GM21390 (cell line): ENCODE measurements around the gene AKR7A2.

Experiments used
- ATAC-seq: cut with Tn5 transposase; IDR thresholded peaks from one replicate; pipeline ENCODE4 v1.9.1; 2021; ENCODE audit not compliant: unreplicated experiment

The AKR7A2 gene

DNA sequence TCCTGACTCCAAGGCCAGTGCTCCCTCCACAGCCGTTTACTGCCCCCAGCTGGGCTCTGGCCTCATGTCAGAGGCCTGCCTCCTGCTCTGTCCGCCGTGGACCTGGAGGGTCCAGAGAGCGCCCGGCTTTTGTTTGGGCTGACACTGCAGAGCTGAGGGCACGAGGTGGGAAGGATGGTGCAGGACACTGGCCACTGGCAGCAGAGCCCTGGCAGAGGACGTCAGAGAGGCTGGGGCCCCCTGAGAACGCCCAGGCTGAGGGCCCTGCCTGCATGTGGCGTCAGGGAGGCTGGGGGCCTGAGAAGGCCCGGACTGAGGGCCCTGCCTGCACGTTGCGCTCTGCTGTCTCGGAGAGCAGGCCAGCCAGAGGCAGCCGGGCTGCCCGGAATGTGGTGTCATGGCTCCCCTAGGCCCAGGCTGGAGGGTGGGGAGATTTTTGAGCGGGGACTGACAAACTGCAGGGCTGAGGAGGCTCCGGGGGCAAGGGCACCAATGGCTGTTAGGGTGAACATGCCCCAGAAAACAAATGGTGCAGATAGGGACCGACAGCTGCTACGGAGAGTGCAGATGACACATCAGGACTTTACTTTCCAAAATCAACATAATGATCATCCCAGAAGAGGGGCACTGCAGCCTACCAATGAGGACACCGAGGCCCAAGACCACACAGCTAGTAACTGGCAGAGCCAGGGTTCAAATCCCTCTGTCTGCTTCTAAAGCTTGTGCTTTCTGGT is 31.8 kb upstream of the AKR7A2 start:
- ATAC-seq, result no peak

DNA sequence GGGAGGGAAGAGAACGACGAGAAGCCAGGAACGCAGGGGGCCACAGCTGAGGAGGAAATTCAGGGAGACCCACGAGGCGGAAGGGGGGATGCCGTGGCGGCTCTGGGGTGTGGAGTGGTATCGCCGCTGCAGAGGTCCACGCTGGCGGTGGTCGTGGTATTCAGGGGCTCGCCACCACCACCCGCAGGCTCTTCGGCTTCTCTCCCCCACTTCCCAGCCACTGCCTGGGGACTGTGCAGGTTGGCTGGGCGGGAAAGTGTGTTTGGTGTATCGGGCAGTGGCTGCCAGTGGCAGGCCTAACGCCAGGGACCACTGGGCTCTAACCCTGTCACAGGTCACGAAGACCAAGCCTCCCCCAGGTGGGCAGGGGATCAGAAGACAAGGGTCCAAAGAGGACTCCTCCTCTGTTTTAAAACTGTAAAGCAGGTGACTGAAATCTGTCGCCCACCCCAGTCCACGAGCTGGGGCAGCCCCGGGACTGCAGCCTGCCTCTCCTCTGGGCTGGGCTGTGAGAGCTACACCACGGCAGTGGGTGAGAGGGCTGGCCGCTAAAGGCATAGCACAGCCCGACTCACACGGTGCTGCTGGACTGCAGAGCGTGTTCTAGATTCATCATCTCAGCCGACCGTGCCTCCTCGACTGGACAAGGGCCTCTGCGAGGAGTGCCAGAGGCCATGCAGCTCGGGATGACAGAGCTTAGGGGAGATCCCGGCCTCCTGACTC is 31.1 kb upstream of the AKR7A2 start:
- ATAC-seq, result no peak

DNA sequence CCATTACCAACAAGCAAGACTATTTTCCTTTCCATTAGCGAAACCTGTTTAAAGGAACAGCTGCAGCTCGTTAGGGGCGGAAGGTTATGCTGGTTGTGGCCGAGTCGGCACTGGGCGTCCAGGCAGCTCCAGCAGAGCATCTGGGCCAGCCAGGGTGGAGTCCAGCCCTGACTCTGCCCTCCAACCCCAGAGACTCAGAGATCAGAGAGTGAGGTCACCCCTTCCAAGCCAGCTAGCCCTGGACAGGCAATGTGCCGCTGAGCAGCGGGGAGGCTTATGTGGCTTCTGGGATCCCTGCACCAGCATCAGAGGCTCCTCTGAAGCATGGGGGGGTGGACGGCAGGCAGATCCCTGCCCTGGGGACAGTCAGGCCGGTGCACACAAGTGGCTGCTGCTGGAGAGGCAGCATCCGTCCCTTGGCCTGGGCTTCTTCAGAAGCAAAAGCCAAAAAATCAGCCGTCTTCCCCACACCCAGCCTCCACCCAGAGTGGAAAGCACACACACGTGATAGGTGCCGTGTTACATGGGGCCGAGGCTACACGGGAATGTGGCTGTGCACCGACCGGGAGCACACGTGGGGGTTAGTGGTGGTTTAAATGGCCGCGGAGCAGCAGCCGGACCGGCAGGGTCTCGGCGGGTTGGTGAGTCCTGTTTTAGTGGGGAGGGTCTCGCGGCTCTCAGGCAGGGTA is 30.3 kb upstream of the AKR7A2 start:
- ATAC-seq, result no peak

DNA sequence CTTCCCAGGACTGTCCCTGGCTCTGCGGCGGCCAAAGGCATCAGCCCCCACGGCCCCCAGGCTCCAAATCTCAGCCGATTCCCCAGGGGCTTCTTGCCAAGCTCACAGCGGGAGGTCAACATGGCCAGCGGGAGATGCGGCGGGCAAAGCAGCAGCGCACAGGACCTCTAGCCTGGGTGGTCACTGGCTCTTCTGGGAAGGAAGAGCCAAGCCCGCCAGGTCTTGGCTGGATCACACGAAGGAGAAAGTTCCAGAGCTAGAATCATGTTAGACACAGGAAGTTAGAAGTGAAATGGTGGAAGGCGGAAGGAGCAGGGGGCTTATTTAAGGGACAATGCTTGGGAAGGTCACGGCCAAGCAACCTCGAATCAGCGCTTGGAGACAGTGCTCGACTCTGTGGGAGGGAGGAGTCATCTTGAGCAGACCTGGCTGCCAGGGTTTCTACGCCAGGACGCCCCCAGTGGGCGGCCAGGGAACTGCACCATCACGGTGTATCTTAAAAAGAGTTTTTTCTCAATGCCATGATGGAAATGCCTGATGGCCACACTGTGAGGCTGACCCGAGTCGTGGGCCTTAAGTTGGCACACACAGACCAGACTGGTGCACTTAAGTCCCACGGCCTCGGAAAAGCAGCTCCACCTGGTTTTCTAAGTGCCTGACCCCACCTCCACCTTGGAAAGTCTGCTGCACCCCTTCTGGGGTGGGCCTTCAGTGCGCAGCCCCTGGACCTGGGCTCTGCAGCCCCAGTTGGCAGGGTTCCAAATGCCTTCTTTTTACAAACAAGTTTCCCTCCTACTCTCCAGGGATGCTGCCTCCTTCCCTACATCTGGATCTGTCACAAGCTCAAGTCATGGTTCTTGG is 29.5 kb upstream of the AKR7A2 start:
- ATAC-seq, result no peak

DNA sequence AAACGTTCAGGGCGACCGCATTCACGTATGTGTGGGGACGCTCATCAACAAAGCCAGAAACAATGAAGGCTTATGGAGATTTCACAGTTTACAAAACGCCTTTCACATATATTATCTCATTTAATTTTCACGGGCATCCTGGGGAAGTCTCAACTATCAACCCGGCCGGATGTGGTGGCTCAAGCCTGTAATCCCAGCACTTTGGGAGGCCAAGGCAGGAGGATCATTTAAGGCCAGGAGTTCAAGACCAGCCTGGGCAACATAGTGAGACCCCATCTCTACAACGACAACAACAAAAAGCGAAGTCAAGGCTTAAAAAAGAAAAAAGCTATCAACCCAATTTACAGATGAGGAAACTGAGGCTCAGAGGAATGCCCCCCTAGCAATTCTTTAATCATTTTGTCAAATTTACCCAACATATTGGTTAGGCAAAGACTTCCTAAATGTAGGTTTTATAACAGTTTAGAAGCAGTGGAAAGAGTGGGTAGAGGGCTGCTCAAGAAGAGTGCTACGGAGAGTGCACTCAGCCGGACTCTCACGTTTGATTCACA is 28.5 kb upstream of the AKR7A2 start:
- no peak for ATAC-seq

DNA sequence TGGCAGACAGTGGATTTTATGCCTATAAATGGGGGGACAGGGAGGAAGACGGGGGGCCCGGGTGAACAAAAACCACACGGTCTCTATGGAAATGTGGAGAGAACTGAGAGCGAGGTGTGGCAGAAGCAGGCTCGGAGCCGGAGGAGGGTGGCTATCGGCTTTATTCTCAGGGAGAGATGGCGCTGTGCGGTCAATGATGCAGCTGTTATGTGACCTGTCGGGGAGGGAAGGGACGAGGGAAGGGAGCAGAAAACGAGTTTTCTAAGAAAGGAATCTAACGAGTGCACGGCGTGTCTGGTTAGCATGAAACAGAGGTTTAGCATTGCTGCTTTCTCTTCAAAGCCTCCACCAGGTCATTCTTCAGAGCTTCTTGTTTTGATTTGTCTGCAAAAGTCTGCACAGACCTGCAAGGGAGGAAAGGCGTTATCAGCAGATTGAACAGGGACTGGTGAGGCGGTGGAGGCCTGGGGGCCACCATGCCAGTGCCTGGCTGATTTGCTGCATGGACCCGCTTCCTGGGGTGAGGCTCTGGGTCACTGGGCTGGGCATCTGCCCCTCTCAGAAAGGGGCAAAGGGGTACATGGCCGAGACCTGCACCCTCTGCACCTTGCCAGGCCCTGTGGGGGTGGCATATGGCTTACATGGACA is 27.4 kb upstream of the AKR7A2 start:
- ATAC-seq, result no peak

DNA sequence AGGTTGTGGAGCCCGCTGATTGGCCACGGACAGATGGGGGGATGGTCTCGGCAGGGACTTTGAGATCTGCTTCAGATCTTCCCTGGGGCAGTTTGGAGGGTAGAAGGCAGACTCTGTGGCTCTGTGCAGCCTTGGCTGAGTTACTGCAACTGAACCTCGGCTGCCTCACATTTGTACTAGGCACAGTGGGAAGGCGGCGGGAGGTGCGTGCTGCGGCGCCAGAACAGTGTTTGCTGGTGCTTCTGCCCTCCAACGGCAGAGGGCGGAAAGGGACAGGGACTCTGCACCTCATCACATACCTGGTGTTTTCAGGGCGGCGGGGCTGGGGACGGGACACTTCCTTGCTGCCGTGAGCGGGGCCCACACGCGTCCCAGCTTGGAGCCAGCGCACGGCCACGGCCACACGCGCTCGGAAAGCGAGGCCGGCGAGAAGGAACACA is 26.4 kb upstream of the AKR7A2 start:
- no peak for ATAC-seq

DNA sequence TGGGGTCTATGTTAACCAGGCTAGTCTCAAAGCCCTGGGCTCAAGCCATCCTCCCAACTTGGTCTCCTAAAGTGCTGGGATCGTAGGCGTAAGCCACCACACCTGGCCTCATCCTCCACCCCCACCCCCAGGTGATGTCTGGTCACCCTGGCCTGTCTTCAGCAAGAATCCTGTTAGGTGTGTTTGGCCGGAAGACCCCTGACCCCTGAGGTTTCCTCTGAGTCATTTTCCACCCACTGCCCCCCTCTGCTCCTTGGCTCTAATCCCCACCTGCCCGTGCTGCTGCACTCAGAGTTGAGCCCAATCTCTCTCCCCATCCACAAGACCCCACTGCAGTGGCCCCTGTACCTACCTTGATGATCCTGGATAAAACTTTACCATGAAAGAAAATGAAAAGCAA is 25.3 kb upstream of the AKR7A2 start:
- ATAC-seq, result no peak

DNA sequence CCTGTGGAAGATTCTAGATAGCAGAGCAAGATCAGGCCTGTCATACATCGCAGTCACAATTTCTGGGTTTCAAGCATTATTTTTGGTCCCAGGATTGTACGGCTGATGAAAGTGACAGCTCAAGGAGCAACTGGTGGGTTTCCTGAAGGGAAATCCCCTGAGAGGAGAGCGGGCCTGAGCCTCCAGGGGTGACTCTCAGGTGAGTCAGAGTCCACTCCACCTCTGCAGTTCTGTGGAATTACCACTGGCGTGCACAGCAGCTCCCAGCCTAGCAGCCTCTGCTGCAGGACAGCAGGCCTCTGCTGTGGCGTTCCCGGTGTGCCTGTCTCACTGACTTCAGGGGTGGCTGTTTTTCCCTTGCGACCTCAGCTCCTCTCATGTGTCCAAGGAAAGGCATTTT is 24.6 kb upstream of the AKR7A2 start:
- ATAC-seq, result no peak

DNA sequence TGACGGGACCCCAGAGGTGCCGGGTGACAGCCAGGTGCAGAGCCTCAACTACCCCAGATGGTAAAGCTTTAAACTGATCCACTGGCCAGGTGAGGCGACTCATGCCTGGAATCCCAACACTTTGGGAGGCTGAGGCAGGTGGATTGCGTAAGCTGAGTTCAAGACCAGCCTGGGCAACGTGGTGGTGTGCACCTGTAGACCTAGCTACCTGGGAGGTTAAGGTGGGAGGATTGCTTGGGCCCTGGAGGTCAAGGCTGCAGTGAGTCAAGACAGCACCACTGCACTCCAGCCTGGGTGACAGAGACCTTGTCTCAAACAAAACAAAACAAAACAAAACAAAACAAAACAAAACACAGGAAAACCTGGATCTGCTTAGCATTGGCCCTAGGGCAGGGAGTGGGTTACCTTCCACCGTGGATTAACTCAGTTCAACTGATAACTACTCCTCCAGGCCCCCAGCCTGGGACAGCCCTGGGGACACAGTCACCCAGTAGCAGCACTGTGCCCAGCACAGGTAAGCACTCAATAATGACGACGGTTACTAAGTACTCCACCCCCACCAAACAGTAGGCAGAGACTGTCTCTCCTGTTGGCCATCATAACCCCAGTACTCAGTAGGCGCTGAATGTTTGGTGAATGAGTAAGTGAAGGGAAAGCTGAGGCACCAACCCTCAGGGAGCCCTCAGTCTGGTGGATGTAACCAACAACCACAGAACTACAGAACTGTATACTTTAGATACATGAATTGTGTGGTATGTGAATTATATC is 21.8 kb upstream of the AKR7A2 start:
- ATAC-seq, result no peak

DNA sequence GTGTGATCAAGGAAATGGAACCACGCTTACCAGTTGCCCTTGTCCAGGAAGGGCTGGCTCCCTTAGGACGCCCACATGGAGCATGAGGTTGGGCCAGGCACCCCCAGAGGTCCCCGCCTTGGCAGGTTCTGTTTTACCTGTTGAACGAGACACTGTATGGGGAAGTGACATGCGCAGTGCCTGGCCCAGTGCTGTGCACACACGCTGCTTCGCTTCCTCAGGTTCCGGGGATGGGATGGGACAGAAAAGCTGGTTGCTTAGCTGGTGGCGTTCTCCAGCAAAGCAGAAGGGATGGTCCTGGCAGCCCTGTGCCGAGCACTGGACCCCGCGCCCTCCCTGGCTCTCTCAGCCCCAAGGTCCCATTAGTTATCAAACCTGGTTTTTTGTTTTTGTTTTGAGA is 20.9 kb upstream of the AKR7A2 start:
- no peak for ATAC-seq

DNA sequence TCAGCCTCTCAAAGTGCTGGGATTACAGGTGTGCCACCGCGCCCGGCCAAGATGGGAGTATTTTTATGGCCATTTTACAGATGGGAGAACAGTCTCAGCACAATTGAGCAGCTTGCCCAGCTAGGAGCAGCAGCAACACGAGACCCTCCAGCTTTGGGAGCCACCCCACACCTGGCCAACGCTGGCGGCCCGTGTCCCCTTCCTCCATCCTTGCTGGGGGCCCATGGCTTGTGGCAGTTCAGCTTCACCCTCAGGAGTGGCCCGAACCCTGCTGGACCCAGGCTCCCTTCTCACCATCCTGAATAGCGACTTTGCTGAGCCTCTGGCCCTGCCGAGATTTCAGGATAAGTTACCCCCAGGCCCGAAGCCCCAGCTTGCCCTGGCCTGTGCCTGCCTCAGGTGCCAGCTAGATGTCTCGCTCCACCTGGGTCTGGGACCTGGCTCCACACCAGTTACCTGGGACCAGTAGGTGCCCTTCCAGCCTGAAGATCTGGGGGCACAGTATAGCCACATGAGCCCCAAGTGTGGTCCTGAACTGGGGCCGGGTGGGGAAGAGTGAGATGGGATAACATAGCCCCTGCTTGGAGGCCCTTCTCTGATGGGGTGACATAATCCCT is 19.4 kb upstream of the AKR7A2 start:
- no peak for ATAC-seq

DNA sequence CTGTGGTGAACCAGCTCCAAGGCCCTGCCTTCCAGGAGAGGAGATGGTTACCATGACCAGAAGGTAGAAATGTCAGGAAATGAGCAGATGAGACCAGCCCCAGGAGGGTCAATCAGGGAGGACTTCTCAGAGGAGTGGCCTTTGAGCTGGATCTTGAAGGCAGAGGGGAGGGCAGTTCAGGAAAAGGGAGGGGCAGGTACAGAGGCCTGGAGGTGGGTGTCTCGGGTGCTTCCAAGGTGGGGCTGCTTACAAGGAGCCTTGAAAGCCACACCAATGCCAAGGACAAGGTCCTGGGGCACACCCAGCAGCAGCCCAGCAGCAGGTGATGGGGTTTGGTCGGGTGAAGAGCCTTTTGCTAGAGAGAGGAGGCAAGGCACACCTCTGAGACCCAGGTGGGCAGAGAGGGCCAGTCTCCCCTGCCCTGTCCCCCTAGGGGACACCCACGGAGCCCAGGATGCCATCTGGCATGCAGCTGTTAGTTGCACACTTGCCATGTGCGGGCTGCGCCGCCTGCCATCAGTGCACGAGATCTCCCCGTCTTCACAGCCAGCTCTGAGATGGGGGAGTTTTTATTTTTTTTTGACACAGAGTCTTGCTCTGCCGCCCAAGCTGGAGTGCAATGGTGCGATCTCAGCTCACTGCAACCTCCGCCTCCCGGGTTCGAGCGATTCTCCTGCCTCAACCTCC is 18.6 kb upstream of the AKR7A2 start:
- no peak for ATAC-seq

DNA sequence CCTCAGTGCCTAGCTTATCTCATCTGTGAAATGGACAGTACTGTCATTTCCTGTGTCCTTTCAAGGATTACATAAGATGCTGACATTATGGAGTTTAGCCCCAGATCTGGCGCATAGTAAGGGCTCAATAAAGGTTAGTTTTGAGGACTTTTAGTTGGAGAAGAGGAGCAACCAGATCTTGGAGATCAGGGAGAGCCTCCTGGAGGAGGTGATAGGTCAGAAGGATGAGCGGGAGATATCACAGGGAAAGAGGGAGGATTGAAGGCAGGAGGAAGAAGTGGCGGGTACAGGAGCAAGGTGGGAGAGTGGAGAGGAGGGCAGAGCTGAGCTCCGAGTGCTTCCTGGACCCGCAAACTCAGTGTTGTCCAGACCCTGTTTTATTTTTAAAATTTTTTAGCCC is 17.7 kb upstream of the AKR7A2 start:
- ATAC-seq, result no peak

DNA sequence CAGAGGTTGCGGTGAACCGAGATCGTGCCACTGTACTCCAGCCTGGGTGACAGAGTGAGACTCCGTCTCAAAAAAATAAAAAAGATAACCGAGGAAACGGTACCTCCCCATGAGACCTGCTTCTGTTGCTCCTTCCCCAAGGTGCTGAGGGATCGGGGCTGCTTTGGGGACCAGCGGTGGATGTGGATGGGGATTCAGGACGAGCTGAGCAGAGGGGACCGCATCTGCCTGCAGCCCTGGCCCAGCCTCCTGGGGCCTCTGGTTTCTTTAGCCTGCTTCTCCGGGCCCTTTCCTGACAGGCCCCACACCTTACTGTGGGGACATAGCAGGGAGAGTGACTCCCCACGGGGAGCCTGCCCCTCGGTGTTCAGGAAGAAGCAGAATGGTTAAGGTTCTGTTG is 17.2 kb upstream of the AKR7A2 start:
- ATAC-seq, result no peak

DNA sequence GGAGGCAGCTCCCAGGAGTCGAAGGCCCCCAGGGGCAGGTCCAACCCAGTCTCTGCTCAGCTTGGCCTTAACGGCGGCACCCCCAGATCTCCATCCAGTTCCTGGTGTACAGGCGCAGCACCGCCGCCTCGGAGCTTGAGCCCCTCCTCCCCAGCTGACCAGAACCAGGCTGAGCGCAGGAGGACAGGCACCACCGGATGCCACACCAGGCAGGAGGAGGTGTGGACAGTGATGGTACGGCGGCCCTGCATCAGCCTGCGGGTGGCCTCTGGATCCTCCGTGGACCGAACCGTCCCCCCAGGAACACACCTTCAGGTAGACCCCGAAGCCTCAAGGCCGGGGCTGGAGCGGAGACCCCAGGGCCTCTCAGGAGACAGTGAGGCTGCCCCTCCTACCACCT is 16.5 kb upstream of the AKR7A2 start:
- ATAC-seq, result no peak

DNA sequence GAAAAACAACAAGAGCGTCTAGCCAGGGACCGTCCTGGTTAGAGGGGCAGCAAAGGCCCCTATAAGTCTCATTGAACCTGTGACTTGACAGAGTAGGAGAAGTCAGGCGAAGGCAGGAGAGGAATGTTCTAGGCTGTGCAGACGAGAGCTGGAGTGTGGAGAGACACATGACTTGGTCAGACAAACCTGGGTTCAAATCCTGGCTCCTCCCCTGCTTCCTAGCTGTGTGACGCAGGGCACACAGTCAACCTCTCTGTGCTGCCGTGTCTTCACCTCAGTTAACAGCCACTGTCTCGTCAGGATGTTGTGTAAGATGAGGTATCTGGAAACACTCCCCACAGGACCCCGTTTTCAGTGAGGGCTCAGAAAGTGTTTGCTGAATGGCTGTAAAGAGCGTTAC is 15.8 kb upstream of the AKR7A2 start:
- no peak for ATAC-seq

DNA sequence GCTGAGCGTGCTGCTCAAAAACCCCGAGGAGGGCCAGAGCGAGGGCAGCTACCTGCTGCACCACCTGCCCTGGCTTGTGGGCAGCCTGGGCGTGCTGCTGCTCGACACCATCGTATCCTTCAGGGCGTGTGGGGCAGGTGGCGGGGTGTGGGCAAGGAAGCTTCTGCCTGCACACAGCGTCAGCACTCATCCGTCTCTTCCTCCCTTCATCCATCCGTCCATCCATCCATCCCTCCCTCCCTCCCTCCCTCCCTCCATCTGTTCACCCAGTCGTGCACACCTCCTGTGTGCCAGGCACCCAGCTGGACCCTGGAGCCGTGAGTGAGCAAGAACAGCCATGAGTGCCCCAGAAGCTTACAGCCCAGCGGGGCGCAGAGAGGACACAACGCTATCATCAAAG is 15.4 kb upstream of the AKR7A2 start:
- ATAC-seq, result no peak

DNA sequence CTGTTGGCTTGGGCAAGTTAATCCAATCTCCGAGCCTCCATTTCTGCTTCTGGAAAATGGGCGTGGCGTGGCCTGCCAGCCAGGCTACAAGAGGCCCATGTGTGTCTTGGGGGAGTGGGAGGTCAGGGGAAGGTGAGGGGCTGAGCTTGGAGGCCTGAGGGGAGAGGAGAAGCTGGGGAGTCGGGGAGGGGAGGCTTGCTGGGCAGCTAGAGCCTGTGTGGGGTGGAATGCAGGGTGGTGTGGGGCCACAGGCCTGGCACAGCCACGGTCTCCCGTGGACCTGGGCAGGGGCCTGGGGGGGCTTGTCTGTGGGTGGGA is 14.8 kb upstream of the AKR7A2 start:
- no peak for ATAC-seq
